ENCODE results near the gene CDK2AP2. TPM values are rescaled to one million over a fixed set of nuclear protein-coding genes. Genes with fewer than 3 reads are reported as not detected.

Gene CDK2AP2
- total and polyA plus RNA-seq, 10 of the 15 experiments (the other 5 are each of a cell fraction or from before 2014, with no cell fraction given) = 8.0 to 177 (median 40.9) TPM

DNA sequence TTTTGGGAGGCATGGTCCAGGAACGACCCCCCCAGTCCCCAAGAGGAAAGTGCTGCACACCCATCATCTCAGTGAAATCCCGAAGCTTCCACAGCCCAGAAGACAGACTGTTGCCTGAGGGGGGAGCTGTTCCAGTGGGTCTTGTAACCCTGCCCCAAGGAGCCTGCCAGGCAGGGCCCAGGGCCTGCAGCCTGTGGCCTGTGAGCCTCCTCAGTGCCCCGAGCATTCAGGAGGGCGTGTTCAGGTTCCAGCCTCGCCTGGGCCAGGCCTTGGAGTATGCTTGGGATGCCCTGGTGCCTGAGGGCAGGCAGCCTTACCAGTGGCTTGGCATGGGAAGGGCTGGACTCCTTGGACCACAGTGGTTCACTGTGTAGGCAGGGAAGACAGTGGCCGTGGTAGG, 33.2 kb upstream of the CDK2AP2 start:
- intact Hi-C loops (cut with micrococcal nuclease; ENCODE audit: unreplicated experiment) (no loop called here), in situ Hi-C loops (cut with MboI) (no loop called here)
- Histone ChIP-seq H3K36me3 (ENCODE audit: control insufficient read depth in 2 of 2, insufficient read depth in 2 of 2, low read length in 1 of 2) (no peaks in the 10 kb centered on the region), H3K27me3 (replicated peaks in 1 of 2; ENCODE audit: control insufficient read depth in 2 of 2, insufficient read depth in 2 of 2, low read length in 1 of 2) (no peaks in the 10 kb centered on the region; a peak in 1 of 4 replicates), H4K20me1 (ENCODE audit: control insufficient read depth, insufficient read depth) (no peaks in the 10 kb centered on the region), H3K9me3 (replicated peaks; ENCODE audit: control insufficient read depth, insufficient read depth, low read length) (no peaks in the 10 kb centered on the region; the same call in 2 of the 3 replicates), H3K27ac (ENCODE audit: control insufficient read depth, insufficient read depth) (no peak overlapping the region), H3K4me3 (no peak overlapping the region), H3K4me1 (ENCODE audit: control insufficient read depth, insufficient read depth, low read length) (no peaks in the 10 kb centered on the region), H3K9ac (ENCODE audit: control insufficient read depth, insufficient read depth, low read length) (no peak overlapping the region), H2AFZ (ENCODE audit: control insufficient read depth, low read depth, low read length) (no peak overlapping the region), H3K79me2 (ENCODE audit: control insufficient read depth, insufficient read depth, low read length) (no peaks in the 10 kb centered on the region), H3K4me2 (ENCODE audit: control insufficient read depth, insufficient read depth) (no peak overlapping the region)
- WGBS (ENCODE audit: insufficient coverage, insufficient replicate concordance, low lambda C conversion rate, missing lambda C conversion rate) = 27% methylated on average over 6 of the region's 6 CpGs
- no TSS peak for BruUV-seq (replicated peaks)
- ChIA-PET CTCF (interaction anchor here (1.0 kb wide), 1 partner anchor 50 kb away, joined by 3 read pairs; no protein-coding TSS in a partner anchor), RAD21 (ENCODE audit: unreplicated experiment) (no interaction called here), SMC1A (ENCODE audit: uncharacterized antibody, unreplicated experiment) (no interaction called here), POLR2A (no interaction called here)
- TF ChIP-seq ZNF622 (IDR thresholded peaks at IDR 0.05) = no peak
- no peak for TF ChIP-seq BCL11A (IDR thresholded peaks at IDR 0.05; ENCODE audit: low read depth, low read length)
- no peak for TF ChIP-seq SIN3A (IDR thresholded peaks at IDR 0.05; ENCODE audit: low read depth, low read length)
- no peak for TF ChIP-seq PKNOX1 (IDR thresholded peaks at IDR 0.05)
- TF ChIP-seq NBN (IDR thresholded peaks at IDR 0.05) = no peak
- TF ChIP-seq MXI1 (IDR thresholded peaks at IDR 0.05; ENCODE audit: low read depth, low read length) = no peak
- TF ChIP-seq TARDBP (IDR thresholded peaks at IDR 0.05; ENCODE audit: borderline replicate concordance) = no peak
- TF ChIP-seq RELA (IDR thresholded peaks at IDR 0.05; ENCODE audit: borderline replicate concordance, partially characterized antibody) = no peak
- no peak for TF ChIP-seq CBX5 (IDR thresholded peaks at IDR 0.05; ENCODE audit: low read depth)
- TF ChIP-seq, protein P1, sequence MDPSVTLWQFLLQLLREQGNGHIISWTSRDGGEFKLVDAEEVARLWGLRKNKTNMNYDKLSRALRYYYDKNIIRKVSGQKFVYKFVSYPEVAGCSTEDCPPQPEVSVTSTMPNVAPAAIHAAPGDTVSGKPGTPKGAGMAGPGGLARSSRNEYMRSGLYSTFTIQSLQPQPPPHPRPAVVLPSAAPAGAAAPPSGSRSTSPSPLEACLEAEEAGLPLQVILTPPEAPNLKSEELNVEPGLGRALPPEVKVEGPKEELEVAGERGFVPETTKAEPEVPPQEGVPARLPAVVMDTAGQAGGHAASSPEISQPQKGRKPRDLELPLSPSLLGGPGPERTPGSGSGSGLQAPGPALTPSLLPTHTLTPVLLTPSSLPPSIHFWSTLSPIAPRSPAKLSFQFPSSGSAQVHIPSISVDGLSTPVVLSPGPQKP (IDR thresholded peaks at IDR 0.05; ENCODE audit: low read depth, low read length) = no peak
- no peak for TF ChIP-seq GATAD2B (conservative IDR thresholded peaks at IDR 0.05; ENCODE audit: low read depth)
- no peak for TF ChIP-seq MEF2B (IDR thresholded peaks at IDR 0.05; ENCODE audit: partially characterized antibody, poor library complexity, severe bottlenecking)
- no peak for TF ChIP-seq HDAC2 (IDR thresholded peaks at IDR 0.05)
- no peak for TF ChIP-seq ZNF592 (IDR thresholded peaks at IDR 0.05)
- TF ChIP-seq, protein P2, sequence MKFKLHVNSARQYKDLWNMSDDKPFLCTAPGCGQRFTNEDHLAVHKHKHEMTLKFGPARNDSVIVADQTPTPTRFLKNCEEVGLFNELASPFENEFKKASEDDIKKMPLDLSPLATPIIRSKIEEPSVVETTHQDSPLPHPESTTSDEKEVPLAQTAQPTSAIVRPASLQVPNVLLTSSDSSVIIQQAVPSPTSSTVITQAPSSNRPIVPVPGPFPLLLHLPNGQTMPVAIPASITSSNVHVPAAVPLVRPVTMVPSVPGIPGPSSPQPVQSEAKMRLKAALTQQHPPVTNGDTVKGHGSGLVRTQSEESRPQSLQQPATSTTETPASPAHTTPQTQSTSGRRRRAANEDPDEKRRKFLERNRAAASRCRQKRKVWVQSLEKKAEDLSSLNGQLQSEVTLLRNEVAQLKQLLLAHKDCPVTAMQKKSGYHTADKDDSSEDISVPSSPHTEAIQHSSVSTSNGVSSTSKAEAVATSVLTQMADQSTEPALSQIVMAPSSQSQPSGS (IDR thresholded peaks at IDR 0.05; ENCODE audit: low read length) = no peak
- TF ChIP-seq WRNIP1 (IDR thresholded peaks at IDR 0.05; ENCODE audit: borderline replicate concordance, low read depth, low read length) = no peak
- TF ChIP-seq ZNF24 (IDR thresholded peaks at IDR 0.05) = no peak
- no peak for ATAC-seq
- DNase-seq (ENCODE audit: low read depth, low spot score) = no peak
- no peak for FAIRE-seq

All from GM12878 (cell line).